Cardiac muscle cell (in vitro differentiated cells and primary cell): ENCODE results near the gene LANCL3. TPM values are rescaled to one million over a fixed set of nuclear protein-coding genes. Genes with fewer than 3 reads are reported as not detected.
A peak's percentile ranks its signal among the peaks of the same experiment; 100 is the strongest.
"Not testable (repeated sequence)": the region's sequence is repeated elsewhere in the genome, so short reads cannot be mapped to it uniquely, and the experiment has no call there.

Source experiments
- DNase-seq, 2 donors: peaks; one replicate each; pipeline versions ENCODE4 v3.0.0 to v3.0.0-alpha.2; 2010 to 2017; ENCODE audit warnings: low read depth in 1 of 2, low spot score in 1 of 2
- H3K27ac ChIP-seq: fragments of 200-600 bp; sonication (generic); 2 replicates; pipeline ENCODE4 v1.5.1; 2016
- H3K27me3 ChIP-seq: fragments of 200-600 bp; sonication (generic); 2 replicates; pipeline ENCODE4 v1.6.0; 2016; ENCODE audit warnings: control low read depth
- H3K36me3 ChIP-seq: fragments of 200-600 bp; sonication (generic); 2 replicates; pipeline ENCODE4 v1.5.1; 2016; ENCODE audit warnings: control low read depth
- H3K4me1 ChIP-seq: fragments of 200-600 bp; sonication (generic); 2 replicates; pipeline ENCODE4 v1.8.1; 2017; ENCODE audit warnings: low read depth, mild to moderate bottlenecking, mixed run types
- H3K4me3 ChIP-seq: fragments of 200-600 bp; sonication (generic); 2 replicates; pipeline ENCODE4 v1.5.1; 2016; ENCODE audit warnings: mild to moderate bottlenecking
- H3K9me3 ChIP-seq: fragments of 200-600 bp; sonication (generic); 2 replicates; pipeline ENCODE4 v1.5.1; 2017; ENCODE audit warnings: low read depth, mild to moderate bottlenecking, control low read depth
- polyA plus RNA-seq: library from polyadenylated mRNA; unstranded; fragments of >200 nt; fragmentation: Nextera tagmentation; extraction: Ambion mirVana; gene quantifications from 2 replicates; pipeline ENCODE4 v1.2.1, GENCODE V29; 2016
- total RNA-seq: library from RNA; depleted of rRNA; stranded (reverse); fragments of >200 nt; gene quantifications from 2 replicates; pipeline ENCODE4 v1.2.3, GENCODE V29; 2016
- TF ChIP-seq, protein P1 (sequence below): IDR thresholded peaks from 2 replicates; pipeline ENCODE4 v1.5.1; 2012; ENCODE audit warnings: low read depth, mild to moderate bottlenecking, low read length

The LANCL3 gene
- total and polyA plus RNA-seq, 2 experiments from 2014 or later: 0.33 TPM; not detected in 1

DNA sequence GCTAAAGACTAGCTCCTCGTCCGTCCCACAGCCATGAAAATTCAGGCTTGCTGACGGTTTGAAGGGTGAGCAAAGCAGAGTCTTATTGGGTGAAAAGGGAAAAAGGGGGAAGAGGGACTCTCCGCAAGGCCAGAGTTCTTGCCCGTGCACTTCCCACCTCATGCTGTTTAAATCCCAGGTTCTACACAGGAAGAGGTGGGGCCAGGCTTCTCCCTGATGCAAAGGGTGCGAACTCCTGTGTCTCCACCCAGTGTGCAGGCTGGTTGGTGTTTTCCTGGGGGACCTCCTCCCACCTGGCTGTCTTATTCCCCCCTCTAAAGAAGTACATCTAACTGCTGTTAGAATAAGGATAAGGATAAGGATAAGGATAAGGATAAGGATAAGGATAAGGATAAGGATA is 18.0 kb upstream of the LANCL3 start:
- TF ChIP-seq, protein P1, sequence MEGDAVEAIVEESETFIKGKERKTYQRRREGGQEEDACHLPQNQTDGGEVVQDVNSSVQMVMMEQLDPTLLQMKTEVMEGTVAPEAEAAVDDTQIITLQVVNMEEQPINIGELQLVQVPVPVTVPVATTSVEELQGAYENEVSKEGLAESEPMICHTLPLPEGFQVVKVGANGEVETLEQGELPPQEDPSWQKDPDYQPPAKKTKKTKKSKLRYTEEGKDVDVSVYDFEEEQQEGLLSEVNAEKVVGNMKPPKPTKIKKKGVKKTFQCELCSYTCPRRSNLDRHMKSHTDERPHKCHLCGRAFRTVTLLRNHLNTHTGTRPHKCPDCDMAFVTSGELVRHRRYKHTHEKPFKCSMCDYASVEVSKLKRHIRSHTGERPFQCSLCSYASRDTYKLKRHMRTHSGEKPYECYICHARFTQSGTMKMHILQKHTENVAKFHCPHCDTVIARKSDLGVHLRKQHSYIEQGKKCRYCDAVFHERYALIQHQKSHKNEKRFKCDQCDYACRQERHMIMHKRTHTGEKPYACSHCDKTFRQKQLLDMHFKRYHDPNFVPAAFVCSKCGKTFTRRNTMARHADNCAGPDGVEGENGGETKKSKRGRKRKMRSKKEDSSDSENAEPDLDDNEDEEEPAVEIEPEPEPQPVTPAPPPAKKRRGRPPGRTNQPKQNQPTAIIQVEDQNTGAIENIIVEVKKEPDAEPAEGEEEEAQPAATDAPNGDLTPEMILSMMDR: no peak
- Histone ChIP-seq H3K36me3 (no peaks in the 10 kb centered on the region), H3K4me3 (no peak overlapping the region), H3K9me3 (no peaks in the 10 kb centered on the region), H3K4me1 (no peaks in the 10 kb centered on the region), H3K27me3 (no peaks in the 10 kb centered on the region), H3K27ac (no peak overlapping the region)
- no peak for DNase-seq

- H3K27me3 ChIP-seq, H3K4me3 ChIP-seq, H3K27ac ChIP-seq: not testable (repeated sequence)
Measured at GRCh38 chrX:37565254-37565653, 6.2 kb upstream of the LANCL3 start.

DNA sequence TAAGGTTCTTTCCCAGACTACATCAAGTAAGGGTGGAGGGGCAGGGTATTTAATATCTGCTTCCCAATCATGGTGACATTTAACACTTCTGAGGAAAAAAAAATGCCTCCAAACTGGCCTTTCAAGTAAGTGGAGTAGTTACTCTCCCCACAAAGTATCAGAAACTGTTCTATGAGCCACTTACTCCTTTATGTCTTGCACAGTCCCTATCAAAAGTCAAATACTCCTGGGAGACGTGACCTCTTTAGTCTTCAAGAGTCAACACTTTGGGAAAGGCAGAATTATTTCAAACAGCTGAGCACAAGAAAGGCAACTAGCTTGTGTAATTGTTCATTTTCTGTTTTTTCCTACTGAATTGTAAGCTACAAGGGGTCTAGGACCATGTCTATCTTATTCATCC is 1.1 kb upstream of the LANCL3 start:
- H3K4me3 ChIP-seq, H3K9me3 ChIP-seq, H3K4me1 ChIP-seq, H3K27ac ChIP-seq, H3K36me3 ChIP-seq, DNase-seq: not testable (repeated sequence)
- peaks cover 16% of the 10 kb centered on the region for H3K27me3 ChIP-seq

More at GRCh38 chrX:37565254-37565653, 6.2 kb upstream of the LANCL3 start:
- not testable (repeated sequence) for H3K9me3 ChIP-seq, DNase-seq, H3K36me3 ChIP-seq, H3K4me1 ChIP-seq

DNA sequence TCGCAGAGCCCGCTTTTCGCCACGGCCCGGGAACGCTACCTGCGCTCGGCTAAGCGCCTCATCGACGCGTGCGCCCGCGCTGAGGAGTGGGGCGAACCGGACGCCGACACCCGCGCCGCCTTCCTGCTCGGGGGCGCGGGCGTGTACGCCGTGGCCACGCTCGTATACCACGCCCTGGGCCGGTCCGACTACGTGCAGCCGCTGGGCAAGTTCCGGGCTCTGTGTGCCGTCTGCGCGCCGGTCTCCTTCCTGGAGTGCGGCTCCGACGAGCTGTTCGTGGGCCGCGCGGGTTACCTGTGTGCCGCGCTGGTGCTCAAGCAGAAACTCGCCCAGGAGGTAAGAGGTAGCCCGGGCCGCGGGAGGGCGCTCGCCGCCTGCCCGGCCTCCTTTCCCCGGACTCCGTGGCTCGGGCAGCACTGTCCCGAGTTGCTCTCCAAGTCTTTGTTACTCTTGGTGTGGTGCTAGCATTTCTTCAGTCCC is 687 bp downstream of the LANCL3 start:
- not testable (repeated sequence) for H3K4me1 ChIP-seq, H3K36me3 ChIP-seq, H3K27ac ChIP-seq, H3K9me3 ChIP-seq
- peak in 1 of 2 donors; percentile 6 for DNase-seq
- Histone ChIP-seq H3K27me3 (peaks cover 16% of the 10 kb centered on the region), H3K4me3 (peak overlapping the region; percentile 21)

DNA sequence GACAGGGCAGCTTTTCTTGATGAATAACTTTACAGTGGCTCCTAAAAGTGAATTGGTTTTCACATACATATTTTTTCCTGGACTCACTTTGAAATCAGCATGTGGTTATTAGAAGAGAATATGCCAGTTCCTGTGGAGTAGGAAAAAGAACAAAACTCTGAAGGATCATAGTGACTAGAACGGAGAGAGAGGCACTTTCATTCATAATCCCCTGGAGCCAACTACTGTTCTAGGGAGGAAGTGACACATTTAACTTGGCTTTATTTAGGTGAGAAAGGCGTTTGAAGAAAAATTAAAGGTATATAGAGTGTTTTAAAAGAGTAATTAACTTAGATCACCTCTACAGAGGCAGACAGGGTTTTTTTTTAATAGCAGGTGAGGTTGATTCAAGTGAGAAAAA is 1.7 kb downstream of the LANCL3 start:
- H3K27me3 ChIP-seq: peaks cover 16% of the 10 kb centered on the region
- H3K4me1 ChIP-seq, H3K27ac ChIP-seq, H3K4me3 ChIP-seq, H3K36me3 ChIP-seq, DNase-seq, H3K9me3 ChIP-seq: not testable (repeated sequence)

DNA sequence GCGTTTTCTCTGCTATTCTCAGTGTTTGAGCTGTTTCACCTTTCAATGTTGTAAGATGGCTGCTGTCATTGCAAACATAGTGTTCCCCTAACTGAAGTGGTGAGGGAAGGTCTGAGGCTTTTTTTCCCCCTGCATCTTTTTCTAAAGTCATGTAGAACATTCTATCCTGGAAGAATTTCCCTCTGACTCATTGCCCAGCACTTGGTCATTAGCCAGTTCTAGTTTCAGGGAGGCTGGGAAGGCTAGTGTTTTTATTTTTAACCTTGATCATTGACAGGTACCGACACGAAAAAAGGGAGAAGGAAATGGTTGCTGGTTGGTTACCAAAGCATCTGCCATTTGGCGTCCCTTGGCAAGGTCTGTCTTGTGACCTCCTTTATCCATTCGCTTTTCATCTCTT is 6.6 kb downstream of the LANCL3 start:
- DNase-seq: no peak
- Histone ChIP-seq H3K4me3 (no peak overlapping the region), H3K36me3 (no peaks in the 10 kb centered on the region), H3K4me1 (peaks cover 8% of the 10 kb centered on the region), H3K27me3 (no peaks in the 10 kb centered on the region), H3K9me3 (no peaks in the 10 kb centered on the region), H3K27ac (no peak overlapping the region)
- TF ChIP-seq, protein P1: no peak

GRCh38 chrX:37580080-37580479 is 8.6 kb downstream of the LANCL3 start:
- H3K27ac ChIP-seq: no peak overlapping the region
- TF ChIP-seq, protein P1: no peak
- no peak for DNase-seq
- no peak overlapping the region for H3K4me3 ChIP-seq
- H3K9me3 ChIP-seq: no peaks in the 10 kb centered on the region
- peaks cover 4% of the 10 kb centered on the region for H3K4me1 ChIP-seq
- H3K27me3 ChIP-seq: no peaks in the 10 kb centered on the region
- no peaks in the 10 kb centered on the region for H3K36me3 ChIP-seq

DNA sequence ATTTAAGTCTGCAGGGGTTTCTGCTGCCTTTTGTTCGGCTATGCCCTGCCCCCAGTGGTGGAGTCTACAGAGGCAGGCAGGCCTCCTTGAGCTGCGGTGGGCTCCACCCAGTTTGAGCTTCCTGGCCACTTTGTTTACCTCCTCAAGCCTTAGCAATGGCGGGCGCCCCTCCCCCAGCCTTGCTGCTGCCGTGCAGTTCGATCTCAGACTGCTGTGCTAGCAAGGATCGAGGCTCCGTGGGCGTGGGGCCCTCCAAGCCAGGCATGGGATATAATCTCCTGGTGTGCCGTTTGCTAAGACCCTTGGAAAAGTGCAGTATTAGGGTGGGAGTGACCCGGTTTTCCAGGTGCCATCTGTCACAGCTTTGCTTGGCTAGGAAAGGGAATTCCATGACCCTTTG is 15.9 kb downstream of the LANCL3 start:
- not testable (repeated sequence) for H3K4me3 ChIP-seq, DNase-seq, H3K4me1 ChIP-seq, H3K27ac ChIP-seq, H3K9me3 ChIP-seq, H3K27me3 ChIP-seq, H3K36me3 ChIP-seq
